HG03196 (cell line): ENCODE measurements around the gene DCP1A.

ENCODE experiments used
- ATAC-seq: cut with Tn5 transposase; IDR thresholded peaks from one replicate; pipeline ENCODE4 v1.9.1; 2021; ENCODE audit not compliant: unreplicated experiment

The DCP1A gene

GRCh38 chr3:53248161-53248560 lies 99.2 kb downstream of the DCP1A start:
- ATAC-seq, result no peak

GRCh38 chr3:53247619-53248018 lies 99.7 kb downstream of the DCP1A start:
- ATAC-seq, result no peak

GRCh38 chr3:53244271-53244670 lies 103.1 kb downstream of the DCP1A start:
- no peak for ATAC-seq

GRCh38 chr3:53243785-53244184 lies 103.6 kb downstream of the DCP1A start:
- no peak for ATAC-seq

- ATAC-seq, result no peak
These were observed 104.2 kb downstream of the DCP1A start for GRCh38 chr3:53243165-53243564.

- no peak for ATAC-seq
These were observed 104.7 kb downstream of the DCP1A start for GRCh38 chr3:53242642-53243041.

- no peak for ATAC-seq
These were observed 105.2 kb downstream of the DCP1A start for GRCh38 chr3:53242155-53242554.

GRCh38 chr3:53240989-53241972 lies 106.1 kb downstream of the DCP1A start:
- ATAC-seq, result no peak

GRCh38 chr3:53239800-53240199 lies 107.5 kb downstream of the DCP1A start:
- ATAC-seq, result no peak

GRCh38 chr3:53238886-53239285 lies 108.5 kb downstream of the DCP1A start:
- ATAC-seq, result no peak

GRCh38 chr3:53238051-53238850 lies 109.1 kb downstream of the DCP1A start:
- ATAC-seq, result no peak

GRCh38 chr3:53236112-53236841 lies 111.1 kb downstream of the DCP1A start:
- no peak for ATAC-seq

GRCh38 chr3:53235545-53235944 lies 111.8 kb downstream of the DCP1A start:
- ATAC-seq, result no peak

GRCh38 chr3:53234841-53235232 lies 112.5 kb downstream of the DCP1A start:
- ATAC-seq, result no peak

- ATAC-seq, result no peak
These were observed 113.1 kb downstream of the DCP1A start for GRCh38 chr3:53234130-53234840.
